Subcutaneous adipose tissue (tissue), 4 donors: ENCODE measurements around the gene OPCML. TPM values are rescaled to one million over a fixed set of nuclear protein-coding genes. Genes with fewer than 3 reads are reported as not detected.

ENCODE experiments used
- total RNA-seq, 4 donors: library from RNA; depleted of rRNA; stranded (reverse); fragments of >200 nt; gene quantifications; one replicate each; pipeline ENCODE4 v1.1.0, GENCODE V29; 2016
- TF ChIP-seq, protein P1 (sequence below): fragments of 450-650 bp; IDR thresholded peaks from one replicate; pipeline ENCODE4 v1.5.1; 2016; ENCODE audit warnings: low read depth, mild to moderate bottlenecking, control low read depth, antibody characterized with exemption, moderate library complexity

The OPCML gene
- total RNA-seq, 4 donors from 2014 or later, result under 0.01 TPM; not detected in 3

GRCh38 chr11:132601875-132602274, 930.4 kb downstream of the OPCML start:
- TF ChIP-seq, protein P1, sequence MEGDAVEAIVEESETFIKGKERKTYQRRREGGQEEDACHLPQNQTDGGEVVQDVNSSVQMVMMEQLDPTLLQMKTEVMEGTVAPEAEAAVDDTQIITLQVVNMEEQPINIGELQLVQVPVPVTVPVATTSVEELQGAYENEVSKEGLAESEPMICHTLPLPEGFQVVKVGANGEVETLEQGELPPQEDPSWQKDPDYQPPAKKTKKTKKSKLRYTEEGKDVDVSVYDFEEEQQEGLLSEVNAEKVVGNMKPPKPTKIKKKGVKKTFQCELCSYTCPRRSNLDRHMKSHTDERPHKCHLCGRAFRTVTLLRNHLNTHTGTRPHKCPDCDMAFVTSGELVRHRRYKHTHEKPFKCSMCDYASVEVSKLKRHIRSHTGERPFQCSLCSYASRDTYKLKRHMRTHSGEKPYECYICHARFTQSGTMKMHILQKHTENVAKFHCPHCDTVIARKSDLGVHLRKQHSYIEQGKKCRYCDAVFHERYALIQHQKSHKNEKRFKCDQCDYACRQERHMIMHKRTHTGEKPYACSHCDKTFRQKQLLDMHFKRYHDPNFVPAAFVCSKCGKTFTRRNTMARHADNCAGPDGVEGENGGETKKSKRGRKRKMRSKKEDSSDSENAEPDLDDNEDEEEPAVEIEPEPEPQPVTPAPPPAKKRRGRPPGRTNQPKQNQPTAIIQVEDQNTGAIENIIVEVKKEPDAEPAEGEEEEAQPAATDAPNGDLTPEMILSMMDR, result no peak

- TF ChIP-seq, protein P1, result no peak
These were observed 936.6 kb downstream of the OPCML start for GRCh38 chr11:132595711-132596134.

DNA sequence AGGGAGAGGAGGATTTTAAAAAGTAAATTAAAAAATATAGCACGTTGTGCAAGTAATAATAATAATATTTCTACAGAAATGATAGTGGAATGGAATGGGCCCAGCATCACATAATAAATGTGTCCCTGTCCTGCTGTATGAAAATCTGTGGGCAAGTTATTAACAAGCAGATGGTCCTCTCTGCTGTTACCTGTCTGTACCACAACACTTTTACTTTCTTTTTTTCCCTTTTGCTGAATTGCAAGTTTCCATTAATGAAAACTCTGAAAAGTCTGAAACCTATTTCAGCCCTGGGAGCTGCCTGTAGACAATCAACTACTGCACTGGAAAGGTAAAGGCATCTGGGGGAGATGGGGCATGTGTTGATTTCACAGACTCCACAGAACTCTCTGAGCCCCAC, 937.1 kb downstream of the OPCML start:
- TF ChIP-seq, protein P1, result no peak

DNA sequence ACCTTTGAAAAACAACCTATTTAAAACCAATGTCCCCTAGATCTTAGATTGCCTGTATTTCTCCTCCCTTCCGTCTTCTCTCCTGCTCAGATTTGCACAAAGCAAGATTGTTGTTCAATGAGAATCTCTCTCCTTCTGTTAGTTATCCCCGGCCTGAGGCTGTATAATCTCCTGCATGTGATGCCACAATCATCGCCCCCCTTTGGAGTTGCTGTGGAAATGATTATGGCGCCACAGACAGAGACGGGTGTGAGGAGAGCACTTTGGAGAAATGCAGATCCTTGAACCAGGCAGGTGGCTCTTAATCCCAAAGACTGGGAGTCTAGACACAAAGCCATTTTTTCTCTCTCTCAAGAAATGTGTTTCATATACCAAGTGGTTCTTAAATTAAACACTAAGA, 941.3 kb downstream of the OPCML start:
- TF ChIP-seq, protein P1, result no peak

DNA sequence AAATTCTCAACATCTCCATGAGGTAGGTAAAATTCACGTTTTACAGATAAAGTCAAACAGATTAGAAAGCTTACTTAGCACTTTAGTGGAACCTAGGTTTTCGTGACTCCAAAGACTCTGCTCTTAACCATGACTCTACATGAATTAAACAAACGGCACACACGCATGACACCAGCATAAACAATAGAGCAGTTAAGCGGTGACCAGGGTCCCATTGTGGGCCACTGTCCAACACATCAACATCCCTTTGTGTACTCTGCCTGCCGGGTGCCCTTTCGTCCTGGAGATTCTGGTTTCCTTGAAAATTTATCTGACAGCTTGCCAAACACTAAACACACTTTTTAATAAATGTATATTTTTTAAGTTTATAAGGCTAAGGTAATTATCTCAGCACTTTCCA, 941.7 kb downstream of the OPCML start:
- TF ChIP-seq, protein P1, result no peak

- TF ChIP-seq, protein P1, result no peak
These were observed 942.5 kb downstream of the OPCML start for GRCh38 chr11:132589791-132590190.

DNA sequence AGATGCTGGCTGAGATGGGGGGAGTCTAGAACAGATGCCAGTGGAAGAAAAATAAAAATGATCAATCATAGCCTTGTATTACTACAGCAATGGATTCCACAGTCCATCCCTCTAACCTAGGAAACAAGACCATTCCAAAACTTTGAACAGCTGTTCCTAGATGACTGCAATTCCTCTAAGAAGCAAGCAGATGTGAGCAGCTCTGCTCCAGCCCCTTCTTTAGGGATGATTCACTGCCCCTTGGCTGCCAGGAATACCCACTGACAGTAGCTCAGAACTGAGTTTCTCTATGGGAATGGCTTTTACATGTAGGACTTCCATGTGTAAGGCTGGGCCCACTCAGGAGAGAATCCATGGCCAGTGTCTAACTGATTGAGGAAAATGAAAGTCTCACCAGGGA, 943.9 kb downstream of the OPCML start:
- TF ChIP-seq, protein P1, result no peak
